Cardiac muscle cell (in vitro differentiated cells and primary cell): ENCODE data around the gene ADORA2A. TPM values are rescaled to one million over a fixed set of nuclear protein-coding genes. Genes with fewer than 3 reads are reported as not detected.

ENCODE experiments used
- DNase-seq, 2 donors: peaks; one replicate each; pipeline versions ENCODE4 v3.0.0 to v3.0.0-alpha.2; 2010 to 2017; ENCODE audit warnings: low read depth in 1 of 2, low spot score in 1 of 2
- H3K27ac ChIP-seq: fragments of 200-600 bp; sonication (generic); 2 replicates; pipeline ENCODE4 v1.5.1; 2016
- H3K27me3 ChIP-seq: fragments of 200-600 bp; sonication (generic); 2 replicates; pipeline ENCODE4 v1.6.0; 2016; ENCODE audit warnings: control low read depth
- H3K36me3 ChIP-seq: fragments of 200-600 bp; sonication (generic); 2 replicates; pipeline ENCODE4 v1.5.1; 2016; ENCODE audit warnings: control low read depth
- H3K4me1 ChIP-seq: fragments of 200-600 bp; sonication (generic); 2 replicates; pipeline ENCODE4 v1.8.1; 2017; ENCODE audit warnings: low read depth, mild to moderate bottlenecking, mixed run types
- H3K4me3 ChIP-seq: fragments of 200-600 bp; sonication (generic); 2 replicates; pipeline ENCODE4 v1.5.1; 2016; ENCODE audit warnings: mild to moderate bottlenecking
- H3K9me3 ChIP-seq: fragments of 200-600 bp; sonication (generic); 2 replicates; pipeline ENCODE4 v1.5.1; 2017; ENCODE audit warnings: low read depth, mild to moderate bottlenecking, control low read depth
- polyA plus RNA-seq: library from polyadenylated mRNA; unstranded; fragments of >200 nt; fragmentation: Nextera tagmentation; extraction: Ambion mirVana; gene quantifications from 2 replicates; pipeline ENCODE4 v1.2.1, GENCODE V29; 2016
- total RNA-seq: library from RNA; depleted of rRNA; stranded (reverse); fragments of >200 nt; gene quantifications from 2 replicates; pipeline ENCODE4 v1.2.3, GENCODE V29; 2016
- TF ChIP-seq, protein P1 (sequence below): IDR thresholded peaks from 2 replicates; pipeline ENCODE4 v1.5.1; 2012; ENCODE audit warnings: low read depth, mild to moderate bottlenecking, low read length

Gene ADORA2A
- total and polyA plus RNA-seq, 2 experiments from 2014 or later: 4.0 to 13.7 TPM

DNA sequence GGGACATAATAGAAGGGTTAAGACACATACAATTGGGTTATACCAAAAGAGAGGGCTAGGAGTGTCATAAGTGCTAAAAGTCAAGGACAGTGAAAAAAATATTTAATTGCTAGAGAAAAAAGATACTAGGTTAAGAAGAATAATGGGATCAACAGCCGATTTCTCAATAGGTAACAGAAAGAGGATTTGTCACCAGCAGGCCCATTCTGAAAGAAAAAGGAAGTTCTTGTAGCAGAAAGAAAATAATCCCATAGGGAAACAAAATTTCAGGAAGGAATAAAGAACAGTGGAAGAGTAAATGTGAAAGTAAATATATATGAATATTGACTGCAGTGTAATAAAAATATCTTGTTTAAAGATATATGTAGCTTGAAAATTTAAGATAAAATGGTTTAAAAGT lies 43.3 kb upstream of the ADORA2A start:
- Histone ChIP-seq H3K36me3 (peaks cover 11% of the 10 kb centered on the region), H3K4me1 (no peaks in the 10 kb centered on the region), H3K27ac (no peak overlapping the region), H3K27me3 (no peaks in the 10 kb centered on the region), H3K4me3 (no peak overlapping the region), H3K9me3 (no peaks in the 10 kb centered on the region)
- TF ChIP-seq, protein P1, sequence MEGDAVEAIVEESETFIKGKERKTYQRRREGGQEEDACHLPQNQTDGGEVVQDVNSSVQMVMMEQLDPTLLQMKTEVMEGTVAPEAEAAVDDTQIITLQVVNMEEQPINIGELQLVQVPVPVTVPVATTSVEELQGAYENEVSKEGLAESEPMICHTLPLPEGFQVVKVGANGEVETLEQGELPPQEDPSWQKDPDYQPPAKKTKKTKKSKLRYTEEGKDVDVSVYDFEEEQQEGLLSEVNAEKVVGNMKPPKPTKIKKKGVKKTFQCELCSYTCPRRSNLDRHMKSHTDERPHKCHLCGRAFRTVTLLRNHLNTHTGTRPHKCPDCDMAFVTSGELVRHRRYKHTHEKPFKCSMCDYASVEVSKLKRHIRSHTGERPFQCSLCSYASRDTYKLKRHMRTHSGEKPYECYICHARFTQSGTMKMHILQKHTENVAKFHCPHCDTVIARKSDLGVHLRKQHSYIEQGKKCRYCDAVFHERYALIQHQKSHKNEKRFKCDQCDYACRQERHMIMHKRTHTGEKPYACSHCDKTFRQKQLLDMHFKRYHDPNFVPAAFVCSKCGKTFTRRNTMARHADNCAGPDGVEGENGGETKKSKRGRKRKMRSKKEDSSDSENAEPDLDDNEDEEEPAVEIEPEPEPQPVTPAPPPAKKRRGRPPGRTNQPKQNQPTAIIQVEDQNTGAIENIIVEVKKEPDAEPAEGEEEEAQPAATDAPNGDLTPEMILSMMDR: no peak
- DNase-seq: no peak

DNA sequence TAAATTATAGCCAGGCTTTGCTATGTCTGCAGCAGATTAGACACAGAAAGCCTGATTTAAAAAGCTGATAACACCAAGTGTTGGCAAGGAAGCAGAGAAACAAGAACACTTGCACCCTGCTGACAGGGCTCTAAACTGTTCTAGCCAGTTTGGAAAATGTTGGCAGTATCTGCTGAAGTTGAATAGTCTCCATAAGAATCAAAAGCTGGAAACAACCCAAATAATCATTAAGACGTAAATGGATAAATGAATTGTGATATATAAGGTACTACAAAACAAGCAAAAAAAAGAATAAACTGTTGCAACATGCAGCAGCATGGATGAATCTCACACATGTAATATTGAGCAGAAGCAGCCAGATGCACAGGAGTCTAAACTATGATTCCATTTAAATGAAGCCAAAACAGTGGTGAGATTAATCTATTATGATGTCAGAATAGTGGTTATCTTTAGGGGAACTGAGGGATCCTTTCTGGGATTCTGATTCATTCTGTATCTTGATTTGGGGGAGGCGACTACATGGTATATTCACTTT lies 40.4 kb upstream of the ADORA2A start:
- peak in 1 of 2 donors; percentile 62 for DNase-seq
- Histone ChIP-seq H3K27ac (no peak overlapping the region), H3K27me3 (no peaks in the 10 kb centered on the region), H3K9me3 (no peaks in the 10 kb centered on the region), H3K4me1 (no peaks in the 10 kb centered on the region), H3K36me3 (peaks cover 5% of the 10 kb centered on the region), H3K4me3 (no peak overlapping the region)
- TF ChIP-seq, protein P1: no peak

GRCh38 chr22:24389680-24390079 lies 37.7 kb upstream of the ADORA2A start:
- Histone ChIP-seq H3K9me3 (no peaks in the 10 kb centered on the region), H3K27ac (no peak overlapping the region), H3K4me3 (no peak overlapping the region), H3K36me3 (peaks cover 6% of the 10 kb centered on the region), H3K27me3 (no peaks in the 10 kb centered on the region), H3K4me1 (peaks cover 5% of the 10 kb centered on the region)
- DNase-seq: no peak
- TF ChIP-seq, protein P1: no peak

- H3K4me1 ChIP-seq: peaks cover 5% of the 10 kb centered on the region
- TF ChIP-seq, protein P1: no peak
- H3K27ac ChIP-seq: no peak overlapping the region
- peaks cover 6% of the 10 kb centered on the region for H3K36me3 ChIP-seq
- no peak overlapping the region for H3K4me3 ChIP-seq
- DNase-seq: no peak
- H3K27me3 ChIP-seq: no peaks in the 10 kb centered on the region
- H3K9me3 ChIP-seq: no peaks in the 10 kb centered on the region
Observed at GRCh38 chr22:24390156-24390555, 37.2 kb upstream of the ADORA2A start.

GRCh38 chr22:24390576-24390975 lies 36.8 kb upstream of the ADORA2A start:
- Histone ChIP-seq H3K27ac (no peak overlapping the region), H3K36me3 (peaks cover 6% of the 10 kb centered on the region), H3K4me1 (peaks cover 5% of the 10 kb centered on the region), H3K4me3 (no peak overlapping the region), H3K27me3 (no peaks in the 10 kb centered on the region), H3K9me3 (no peaks in the 10 kb centered on the region)
- DNase-seq: peak in 1 of 2 donors; percentile 75
- TF ChIP-seq, protein P1: no peak
